Mammary epithelial cell (primary cell): ENCODE measurements around the gene TMEM63A.

ENCODE experiments used
- EZH2 ChIP-seq: IDR thresholded peaks from 2 replicates; pipeline ENCODE4 v1.6.1; 2012; ENCODE audit warnings: low read length, inconsistent platforms, borderline replicate concordance
- TF ChIP-seq, protein P1 (sequence below), 2 donors: IDR thresholded peaks in 1 of 2; conservative IDR thresholded peaks in 1 of 2; 2 replicates each; pipeline ENCODE4 v1.5.1; 2011 to 2012; ENCODE audit warnings: inconsistent platforms in 2 of 2, low read length in 2 of 2, mild to moderate bottlenecking in 2 of 2, control low read depth in 1 of 2, low read depth in 1 of 2; ENCODE audit not compliant: insufficient read depth in 1 of 2; ENCODE audit errors: extremely low read depth in 1 of 2

DNA sequence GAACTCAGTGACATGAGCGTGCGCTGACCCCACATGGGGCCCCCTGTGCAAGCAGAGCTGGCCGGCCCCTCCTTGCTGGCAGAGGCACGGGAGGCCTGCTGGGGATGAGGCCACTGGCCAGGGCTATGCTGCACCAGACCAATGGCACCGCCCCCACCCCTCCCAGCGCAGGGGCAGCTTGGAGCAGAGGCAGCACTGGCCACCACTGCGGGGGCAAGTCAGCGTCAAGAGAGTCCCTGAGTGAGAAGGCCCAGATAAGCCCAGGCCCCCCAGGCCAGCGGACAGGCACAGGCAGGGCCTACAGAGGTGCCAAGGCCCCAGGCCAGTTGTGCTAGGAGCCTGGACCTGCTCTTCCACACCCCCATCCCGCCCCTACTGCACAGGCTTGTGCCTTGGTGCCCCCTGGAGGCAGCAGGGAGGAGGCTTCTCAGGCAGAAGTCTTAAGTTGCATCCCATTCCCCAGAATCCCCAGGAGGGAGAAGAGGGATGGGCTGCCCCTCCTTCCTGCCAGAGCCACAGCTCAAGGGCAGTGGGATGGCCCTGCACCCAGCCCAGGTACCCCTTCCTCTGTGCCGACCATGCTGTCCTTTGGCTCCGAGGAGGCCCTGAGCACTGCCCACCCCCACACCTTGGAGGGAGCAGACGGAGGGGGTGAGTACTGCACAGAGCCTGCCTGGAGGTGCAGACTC, 36.5 kb downstream of the TMEM63A start:
- no peak for TF ChIP-seq EZH2
- TF ChIP-seq, protein P1, sequence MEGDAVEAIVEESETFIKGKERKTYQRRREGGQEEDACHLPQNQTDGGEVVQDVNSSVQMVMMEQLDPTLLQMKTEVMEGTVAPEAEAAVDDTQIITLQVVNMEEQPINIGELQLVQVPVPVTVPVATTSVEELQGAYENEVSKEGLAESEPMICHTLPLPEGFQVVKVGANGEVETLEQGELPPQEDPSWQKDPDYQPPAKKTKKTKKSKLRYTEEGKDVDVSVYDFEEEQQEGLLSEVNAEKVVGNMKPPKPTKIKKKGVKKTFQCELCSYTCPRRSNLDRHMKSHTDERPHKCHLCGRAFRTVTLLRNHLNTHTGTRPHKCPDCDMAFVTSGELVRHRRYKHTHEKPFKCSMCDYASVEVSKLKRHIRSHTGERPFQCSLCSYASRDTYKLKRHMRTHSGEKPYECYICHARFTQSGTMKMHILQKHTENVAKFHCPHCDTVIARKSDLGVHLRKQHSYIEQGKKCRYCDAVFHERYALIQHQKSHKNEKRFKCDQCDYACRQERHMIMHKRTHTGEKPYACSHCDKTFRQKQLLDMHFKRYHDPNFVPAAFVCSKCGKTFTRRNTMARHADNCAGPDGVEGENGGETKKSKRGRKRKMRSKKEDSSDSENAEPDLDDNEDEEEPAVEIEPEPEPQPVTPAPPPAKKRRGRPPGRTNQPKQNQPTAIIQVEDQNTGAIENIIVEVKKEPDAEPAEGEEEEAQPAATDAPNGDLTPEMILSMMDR (conservative IDR thresholded peaks at IDR 0.05 in 1 of 2, IDR thresholded peaks at IDR 0.05 in 1 of 2; ENCODE audit: extremely low read depth in 1 of 2, insufficient read depth in 1 of 2, low read depth in 1 of 2, low read length in 2 of 2), result peak; percentile 67 to 89
